Activated naive CD4-positive, alpha-beta T cell treated with anti-CD3 and anti-CD28 coated beads, Interleukin-2, amount 10 ng/mL, durations not matched to agents 5 hours and 36 hours (primary cell): ENCODE results near the gene RAX2. TPM values are rescaled to one million over a fixed set of nuclear protein-coding genes. Genes with fewer than 3 reads are reported as not detected.

Source experiments
- total RNA-seq, 2 experiments: library from RNA; stranded (reverse); gene quantifications; one replicate each; pipeline ENCODE4 v1.2.3, GENCODE V29; 2021

Gene RAX2
- not detected for total RNA-seq

DNA sequence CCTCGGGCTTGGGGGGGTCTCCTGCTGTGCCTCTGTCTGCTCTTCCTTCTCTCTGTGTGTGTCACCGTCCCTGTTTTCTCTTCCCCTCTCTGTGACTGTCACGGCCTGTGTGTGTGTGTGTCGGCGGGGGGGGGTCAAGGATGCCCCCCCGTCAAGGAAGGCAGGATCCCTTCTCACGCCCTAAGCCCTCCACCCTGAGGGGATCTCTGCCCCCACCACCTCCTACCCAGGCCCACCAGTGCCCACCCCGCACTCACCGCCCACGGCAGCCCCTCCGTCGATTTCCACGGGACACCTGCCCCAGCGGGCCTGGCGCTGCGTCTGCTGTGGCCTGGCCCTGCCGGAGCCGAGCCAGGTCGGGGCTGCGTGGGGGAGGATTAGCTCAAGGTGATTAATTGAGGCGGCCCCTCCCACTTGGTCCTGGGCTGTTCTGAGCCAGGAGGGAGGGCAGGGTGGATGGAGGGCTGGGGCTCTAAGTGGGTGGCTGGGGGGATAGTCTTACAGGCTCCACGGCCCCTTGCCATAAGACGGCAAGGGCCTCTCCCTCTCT lies at the start of gene RAX2:
RAX2 (minus strand) TSS at position 323 of the 550 bp plus-strand sequence. CDS start 486 bp downstream, outside the sequence.

GRCh38 chr19:3785938-3786824 lies 14.2 kb upstream of the RAX2 start, which contains the start of gene MATK:
TSS of gene MATK (minus strand) at chr19:3786381. CDS start at chr19:3785135, 1,246 bp downstream.

DNA sequence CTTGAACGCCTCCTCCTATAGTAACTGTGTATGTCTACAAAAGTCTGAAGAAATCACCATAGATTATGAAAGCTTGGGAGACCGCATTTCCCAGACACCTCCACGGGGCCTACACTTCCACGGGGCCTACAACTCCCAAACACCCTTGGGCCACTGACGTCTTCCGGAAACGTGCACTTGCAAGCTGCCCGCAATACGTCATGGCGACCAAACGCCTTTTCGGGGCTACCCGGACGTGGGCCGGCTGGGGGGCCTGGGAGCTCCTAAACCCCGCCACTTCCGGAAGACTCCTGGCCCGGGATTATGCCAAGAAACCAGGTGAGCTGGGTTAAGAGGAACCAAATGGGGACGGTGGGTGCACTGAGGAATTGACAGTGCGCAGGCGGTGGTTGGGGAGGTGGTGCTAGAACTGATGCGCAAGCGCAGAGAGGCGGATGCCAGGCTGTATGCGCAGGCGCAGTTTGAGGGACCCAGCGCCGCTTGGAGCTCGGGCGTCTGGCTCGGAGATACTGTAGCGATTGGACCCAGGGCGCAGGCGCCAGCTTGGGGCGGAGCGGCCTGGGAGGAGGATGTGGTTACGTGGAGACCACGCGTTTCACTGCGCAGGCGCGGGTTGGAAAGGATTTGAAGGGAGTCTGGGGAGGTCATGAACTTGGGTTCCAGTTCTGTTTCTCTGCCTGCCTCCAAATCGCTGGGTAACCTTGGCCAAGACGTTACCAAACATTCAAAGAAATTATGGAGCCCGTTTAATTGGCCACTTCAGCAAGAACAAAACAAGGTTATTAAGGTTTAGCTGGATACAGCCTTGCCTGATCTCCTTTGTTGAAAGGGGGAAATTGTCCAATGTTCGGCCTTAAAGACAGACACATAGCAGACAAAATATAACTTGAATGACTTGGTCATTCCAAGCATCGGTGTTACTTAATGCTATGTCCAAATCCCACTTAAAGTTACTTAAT lies 9.2 kb downstream of the RAX2 start, which contains the start of gene MRPL54:
MRPL54 (plus strand) TSS at position 182 of the 959 bp plus-strand sequence; CDS start at position 201, 19 bp downstream.

DNA sequence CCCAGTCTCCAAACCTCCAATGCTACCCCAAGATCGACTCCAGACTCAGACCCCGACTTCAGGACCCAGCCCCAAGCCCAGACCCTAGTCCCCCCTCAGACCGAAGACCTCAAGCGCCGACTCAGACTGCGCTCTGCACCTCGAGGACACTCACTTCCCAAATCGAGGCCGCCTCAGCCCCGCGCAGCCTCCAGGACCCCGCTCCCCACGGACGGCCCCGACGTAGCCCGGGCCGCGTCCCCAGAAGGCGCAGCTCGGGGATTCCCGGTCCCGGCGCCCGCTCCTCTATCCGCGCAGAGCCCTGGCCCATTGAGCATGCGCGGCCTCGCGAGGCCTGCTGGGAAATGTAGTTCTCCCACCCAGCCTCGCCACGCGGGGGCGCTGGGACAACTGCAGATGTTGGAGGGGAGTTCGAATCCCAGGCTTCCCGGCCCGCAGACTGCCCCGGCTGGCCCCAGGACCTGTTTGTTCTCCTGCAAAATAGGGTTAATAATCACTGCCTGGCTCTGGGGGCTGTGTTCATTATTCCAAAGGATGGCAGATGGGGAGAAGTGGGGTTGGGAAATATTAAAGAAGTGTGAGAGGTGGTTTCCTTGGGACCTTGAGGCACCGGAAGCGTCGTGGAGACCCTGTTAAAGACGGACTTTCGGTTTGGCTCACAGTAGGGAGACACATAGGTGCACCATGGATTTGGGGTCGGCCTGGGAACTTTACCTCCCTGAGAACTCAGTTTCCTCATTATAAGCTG lies 10.5 kb downstream of the RAX2 start, which contains the start of gene APBA3:
APBA3 (minus strand) TSS at position 311 of the 748 bp plus-strand sequence. CDS start 1,428 bp downstream, outside the sequence.

Other genes with a start within 250 kb of the RAX2 start
- 1 to 10 TPM; 5.7 to 6.1 TPM for gene TEKTIP1, start 233.1 kb downstream of the RAX2 start, total RNA-seq
- 10 to 100 TPM; 80.6 to 82.9 TPM for gene MFSD12, start 214.6 kb downstream of the RAX2 start, total RNA-seq
- 10 to 100 TPM; 50.4 to 54.3 TPM for gene HMG20B, start 199.3 kb downstream of the RAX2 start, total RNA-seq
- gene GIPC3, start 186.8 kb downstream of the RAX2 start, total RNA-seq, result 1 to 10 TPM; 2.9 to 3.0 TPM
- gene TBXA2R, start 165.4 kb downstream of the RAX2 start, total RNA-seq, result 1 to 10 TPM; 3.8 TPM
- 10 to 100 TPM; 29.1 to 30.9 TPM for gene CACTIN, start 145.4 kb downstream of the RAX2 start, total RNA-seq
- gene PIP5K1C, start 71.8 kb downstream of the RAX2 start, total RNA-seq, result 10 to 100 TPM; 19.9 to 22.1 TPM
- gene TJP3, start 63.8 kb downstream of the RAX2 start, total RNA-seq, result 1 to 10 TPM; 4.1 to 6.0 TPM
- 10 to 100 TPM; 53.7 to 54.5 TPM for gene APBA3, start 10.5 kb downstream of the RAX2 start, total RNA-seq
- gene MRPL54, start 9.5 kb downstream of the RAX2 start, total RNA-seq, result 10 to 100 TPM; 83.6 to 84.8 TPM
- 10 to 100 TPM; 35.8 to 38.8 TPM for gene MATK, start 14.2 kb upstream of the RAX2 start, total RNA-seq
- gene ZFR2, start 96.8 kb upstream of the RAX2 start, total RNA-seq, result under 1 TPM; 0.14 to 0.40 TPM
- gene ATCAY, start 108.5 kb upstream of the RAX2 start, total RNA-seq, result not detected
- not detected for gene NMRK2, start 160.8 kb upstream of the RAX2 start, total RNA-seq
- 10 to 100 TPM; 37.1 to 37.9 TPM for gene DAPK3, start 198.9 kb upstream of the RAX2 start, total RNA-seq
- gene EEF2, start 213.2 kb upstream of the RAX2 start, total RNA-seq, result 1,000 to 10,000 TPM; 2,716 to 2,731 TPM
- gene PIAS4, start 235.5 kb upstream of the RAX2 start, total RNA-seq, result 10 to 100 TPM; 28.1 to 28.5 TPM